ENCODE measurements around the gene CDCA5.

Gene CDCA5, protein sequence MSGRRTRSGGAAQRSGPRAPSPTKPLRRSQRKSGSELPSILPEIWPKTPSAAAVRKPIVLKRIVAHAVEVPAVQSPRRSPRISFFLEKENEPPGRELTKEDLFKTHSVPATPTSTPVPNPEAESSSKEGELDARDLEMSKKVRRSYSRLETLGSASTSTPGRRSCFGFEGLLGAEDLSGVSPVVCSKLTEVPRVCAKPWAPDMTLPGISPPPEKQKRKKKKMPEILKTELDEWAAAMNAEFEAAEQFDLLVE
- 0.24 to 1.1 reads per million in 2 donors for total RNA-seq

DNA sequence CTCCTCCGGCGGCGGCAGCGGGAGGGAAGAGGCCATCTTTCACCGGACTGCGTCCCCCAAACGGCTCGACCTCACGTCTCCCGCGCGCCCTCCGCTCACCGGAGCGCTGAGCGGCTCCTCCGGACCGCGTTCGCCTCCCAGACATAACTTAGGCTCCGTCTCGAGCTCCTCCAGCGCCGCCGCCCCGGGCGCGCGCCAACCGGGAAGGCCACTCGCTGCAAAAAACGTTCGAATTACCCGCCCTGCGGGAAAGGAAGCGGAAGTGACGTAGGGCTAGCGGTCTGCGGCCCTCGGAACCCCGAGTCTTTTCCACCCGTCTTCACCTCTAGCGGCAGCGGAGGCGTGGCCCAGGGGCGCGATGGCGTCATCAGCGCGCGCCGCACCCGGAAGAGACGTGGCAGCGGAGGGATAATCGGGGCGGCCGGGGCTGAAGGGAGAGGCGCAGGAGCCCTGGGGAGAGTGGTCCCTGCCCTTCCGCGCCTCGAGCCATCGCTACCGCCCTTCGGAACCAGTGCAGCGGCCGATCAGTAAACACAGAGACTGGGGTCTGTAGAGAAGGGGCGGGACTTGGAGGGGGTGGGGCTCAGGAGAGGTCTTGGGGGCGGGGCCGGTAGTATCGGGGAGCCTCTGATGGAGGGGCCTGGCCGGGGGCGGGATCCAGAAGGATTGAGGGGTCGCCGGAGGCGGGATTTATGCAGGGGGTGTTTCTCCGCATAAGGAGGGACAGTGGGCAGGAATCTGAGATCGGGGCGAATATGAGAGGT is at the start of gene CDCA5, which contains the start of gene ZFPL1:
CDCA5 (minus strand) TSS at position 207 of the 764 bp plus-strand sequence; CDS start at position 145, 62 bp downstream.
ZFPL1 (plus strand) TSS at position 389 of the 764 bp plus-strand sequence. CDS start 477 bp downstream, outside the sequence.
- peak; percentile 91 for DNase-seq

DNA sequence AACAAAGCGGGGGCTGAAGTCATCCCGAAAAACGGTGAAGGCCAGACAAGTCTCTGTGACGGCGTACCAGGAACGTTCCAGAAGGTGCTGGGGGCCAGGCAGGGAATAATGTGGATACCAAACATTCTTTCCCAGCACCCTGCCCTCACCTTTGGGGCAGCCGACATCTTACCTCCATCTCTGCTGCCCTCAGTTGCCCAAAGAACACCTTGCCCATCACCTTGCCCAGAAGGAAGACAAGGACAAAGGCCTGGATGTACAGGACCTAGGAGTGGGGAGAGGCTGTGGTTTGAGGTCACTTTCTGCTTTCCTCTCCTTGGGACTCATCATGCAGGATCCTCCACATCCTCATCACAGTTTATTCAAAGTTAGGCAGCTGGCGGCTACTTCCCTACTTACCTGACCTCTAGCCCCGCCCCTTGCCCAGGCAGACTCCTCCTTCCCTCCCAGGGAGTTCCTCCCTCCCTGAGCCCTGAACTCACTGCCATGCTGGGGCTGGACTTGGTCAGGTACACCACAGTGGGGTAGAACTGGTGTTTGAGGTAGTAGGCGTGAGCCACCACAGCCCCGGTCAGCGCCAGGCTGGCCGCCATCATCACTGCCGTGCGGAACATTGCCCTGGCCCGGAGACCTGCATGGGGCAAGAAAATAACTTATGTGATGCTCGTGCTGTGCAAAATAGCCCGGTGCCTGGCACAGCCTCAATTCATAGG is 49.3 kb upstream of the CDCA5 start:
- no peak for DNase-seq

GRCh38 chr11:65132238-65132987 is 48.6 kb upstream of the CDCA5 start:
- DNase-seq: no peak

GRCh38 chr11:65131895-65132237 is 48.0 kb upstream of the CDCA5 start:
- no peak for DNase-seq

GRCh38 chr11:65131417-65131776 is 47.6 kb upstream of the CDCA5 start:
- no peak for DNase-seq

DNA sequence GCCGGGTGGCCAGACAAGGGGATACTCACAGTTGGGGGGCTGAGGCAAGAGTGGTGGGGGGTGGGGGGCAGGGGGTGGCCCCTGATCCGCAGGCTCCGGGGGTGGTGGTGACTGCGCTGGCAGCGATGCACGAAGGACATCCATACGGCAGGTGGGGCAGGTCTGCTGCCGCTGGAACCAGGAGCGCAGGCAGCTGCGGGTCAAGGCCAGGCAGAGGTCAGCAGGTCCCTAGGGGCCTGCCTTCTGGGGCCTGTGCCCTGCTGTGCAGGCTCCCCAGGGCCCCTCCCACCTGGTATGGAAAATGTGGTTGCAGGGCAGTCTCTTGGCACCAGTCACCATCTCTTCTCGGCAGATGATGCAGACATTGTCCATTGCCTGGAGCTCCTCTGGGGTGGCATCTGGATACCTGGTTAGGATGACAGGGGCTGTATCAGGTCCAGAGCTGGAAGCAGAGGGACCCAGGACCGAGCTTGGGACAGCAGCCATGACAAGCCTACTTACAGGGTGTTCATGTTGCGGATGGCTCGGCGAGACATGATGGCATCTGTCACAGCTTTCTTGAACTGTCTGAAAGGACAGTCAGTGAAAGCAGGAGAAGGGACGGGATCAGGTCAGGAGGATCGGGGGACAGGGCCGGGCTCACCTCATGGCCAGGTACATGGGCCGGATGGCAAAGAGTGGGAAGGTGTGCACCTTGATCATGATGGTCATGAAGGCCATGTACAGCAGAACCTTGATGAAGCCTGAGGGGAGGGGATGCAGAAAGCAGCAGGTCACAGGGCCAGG is 47.0 kb upstream of the CDCA5 start:
- no peak for DNase-seq

DNA sequence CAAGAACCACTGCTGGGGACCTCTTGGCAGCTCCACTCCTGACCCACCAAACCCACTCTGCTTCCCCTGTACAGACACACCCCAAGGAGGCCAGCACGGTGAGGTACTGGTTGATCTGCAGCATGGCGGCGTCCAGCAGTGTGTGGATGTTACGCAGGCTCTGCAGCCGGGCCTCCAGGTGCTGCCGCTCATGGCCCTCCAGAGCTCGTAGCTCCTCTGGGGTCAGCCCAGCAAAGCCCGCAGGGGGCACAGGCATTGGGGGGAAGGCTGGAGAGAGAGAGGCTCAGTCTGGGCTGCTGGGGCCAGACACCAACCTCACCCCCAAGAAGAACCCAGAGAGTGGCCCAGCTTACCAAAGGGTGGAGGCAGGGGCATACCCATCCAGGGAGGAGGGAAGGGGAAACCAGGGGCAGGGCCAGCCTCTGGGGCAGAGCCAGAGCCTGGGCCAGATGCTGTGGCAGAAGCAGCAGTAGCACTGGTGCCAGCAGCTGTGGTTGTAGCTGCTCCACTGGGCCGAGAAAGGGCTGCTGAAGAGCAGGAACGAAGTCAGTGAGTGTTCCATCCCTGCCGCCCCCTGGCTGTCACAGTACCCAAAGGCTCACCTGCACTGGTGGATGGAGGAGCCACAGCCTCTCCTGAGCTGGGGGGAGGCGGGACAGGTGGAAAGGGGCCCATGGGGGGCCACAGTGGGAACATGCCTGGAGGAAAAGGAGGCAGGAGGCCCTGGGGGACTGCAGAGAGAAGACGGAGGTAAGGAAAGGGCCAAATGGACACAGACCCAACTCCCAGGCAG is 46.0 kb upstream of the CDCA5 start:
- no peak for DNase-seq

DNA sequence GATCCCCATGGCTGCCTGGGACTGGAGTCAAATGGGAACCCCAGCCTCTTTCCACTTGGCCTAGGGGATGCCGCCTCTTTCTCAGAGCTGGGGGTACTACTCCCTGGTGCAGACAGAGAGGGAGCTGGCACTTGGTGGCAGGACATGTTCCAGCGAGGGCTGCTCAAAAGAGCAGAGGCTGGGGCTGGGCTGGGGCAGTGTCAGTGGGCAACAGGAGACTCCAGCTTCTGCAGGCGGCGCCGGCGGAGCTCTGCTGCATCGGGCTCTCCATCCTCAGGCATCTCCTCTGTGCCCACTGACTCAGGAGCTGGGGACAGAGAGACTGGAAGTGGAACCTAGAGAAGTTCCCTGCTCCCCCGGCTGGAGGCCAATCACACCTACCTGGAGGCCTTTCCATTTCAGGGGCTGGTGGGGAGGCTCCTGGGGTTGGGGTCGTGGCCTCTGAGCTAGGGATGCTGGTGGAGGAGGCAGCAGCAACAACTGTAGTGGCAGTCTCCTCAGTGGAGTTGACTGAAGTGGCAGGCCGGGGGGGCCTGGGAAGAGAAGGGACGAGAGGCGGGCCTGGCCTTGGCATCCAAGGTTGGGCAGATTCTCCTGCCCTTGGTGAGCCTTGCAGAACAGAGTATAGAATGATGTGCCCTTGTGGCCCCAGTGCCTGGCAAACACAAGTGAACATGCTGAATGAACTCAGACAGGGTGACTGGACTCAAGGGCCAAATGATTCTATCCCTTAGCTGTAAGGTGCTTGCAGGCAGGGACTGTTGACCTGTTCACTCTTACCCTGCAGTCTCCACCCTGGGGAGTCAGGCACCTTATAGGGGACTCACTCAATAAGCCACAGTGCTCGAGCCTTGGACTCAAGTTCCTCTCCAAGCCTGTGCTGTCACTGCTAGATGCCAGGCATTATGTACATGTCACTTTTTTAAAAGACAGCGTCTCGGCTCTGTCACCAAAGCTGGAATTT is 44.6 kb upstream of the CDCA5 start:
- no peak for DNase-seq

GRCh38 chr11:65127473-65128181 is 43.8 kb upstream of the CDCA5 start:
- DNase-seq: no peak

DNA sequence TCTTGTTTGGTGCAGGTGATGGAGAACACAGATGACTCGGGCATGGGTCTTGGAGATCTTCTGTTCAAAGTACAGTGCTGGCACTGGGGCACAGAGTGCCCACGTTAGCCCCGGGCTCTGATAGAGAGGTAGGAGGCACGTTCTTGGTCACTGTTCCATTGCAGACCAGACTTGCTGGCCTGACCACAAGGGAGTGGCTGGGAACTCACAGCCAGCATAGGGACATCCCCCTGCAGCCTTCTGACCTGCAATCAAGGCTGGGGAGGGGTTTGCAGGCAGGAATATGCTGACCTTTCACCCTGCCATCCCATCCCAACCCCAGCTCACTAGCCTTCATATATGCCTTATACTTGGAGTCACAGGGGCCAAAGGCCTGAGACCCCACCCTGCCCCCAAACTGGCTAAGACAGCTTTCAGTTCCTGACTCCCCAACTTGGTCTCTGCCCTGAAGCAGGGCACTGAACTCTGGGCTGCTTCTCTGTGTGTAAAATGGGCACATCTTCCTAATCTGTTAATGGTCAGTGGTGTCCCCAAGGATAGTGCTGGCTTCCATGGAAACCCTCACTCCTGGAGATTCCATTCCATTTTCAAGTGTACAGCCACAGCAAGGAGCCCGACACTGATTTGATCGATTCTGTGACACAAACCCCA is 42.9 kb upstream of the CDCA5 start:
- DNase-seq: no peak

GRCh38 chr11:65125197-65126056 is 41.6 kb upstream of the CDCA5 start:
- no peak for DNase-seq

GRCh38 chr11:65124480-65125196 is 40.8 kb upstream of the CDCA5 start:
- DNase-seq: no peak

GRCh38 chr11:65121865-65122696 is 38.2 kb upstream of the CDCA5 start, which contains the start of the genes FAU and MRPL49:
Gene FAU (minus strand): TSS chr11:65122134. CDS start chr11:65121813, 321 bp downstream.
Gene MRPL49 (plus strand): TSS chr11:65122321. CDS start chr11:65122347, 26 bp downstream.
- DNase-seq: peak; percentile 97

- no peak for DNase-seq
Measured at GRCh38 chr11:65121447-65121864, 37.6 kb upstream of the CDCA5 start.

DNA sequence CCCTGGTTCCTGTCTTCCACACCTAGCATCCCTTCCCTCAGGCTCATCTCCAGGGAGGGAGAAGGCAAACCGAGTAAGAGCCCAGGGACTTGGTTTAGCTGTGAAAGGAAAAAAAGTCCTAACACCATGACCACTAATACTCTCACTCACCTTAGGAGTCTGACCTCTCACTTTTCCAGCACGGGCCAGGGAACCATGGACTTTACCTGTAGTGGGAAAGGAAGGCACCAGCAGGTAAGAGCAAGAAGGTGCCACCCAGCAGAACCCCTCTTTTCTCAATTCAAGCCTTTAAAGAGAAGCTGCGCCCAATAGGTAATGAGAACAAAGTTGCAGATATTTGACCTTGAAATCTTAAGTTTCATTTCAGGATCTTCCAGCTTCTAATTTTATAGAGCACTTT is 37.0 kb upstream of the CDCA5 start:
- DNase-seq: no peak

DNA sequence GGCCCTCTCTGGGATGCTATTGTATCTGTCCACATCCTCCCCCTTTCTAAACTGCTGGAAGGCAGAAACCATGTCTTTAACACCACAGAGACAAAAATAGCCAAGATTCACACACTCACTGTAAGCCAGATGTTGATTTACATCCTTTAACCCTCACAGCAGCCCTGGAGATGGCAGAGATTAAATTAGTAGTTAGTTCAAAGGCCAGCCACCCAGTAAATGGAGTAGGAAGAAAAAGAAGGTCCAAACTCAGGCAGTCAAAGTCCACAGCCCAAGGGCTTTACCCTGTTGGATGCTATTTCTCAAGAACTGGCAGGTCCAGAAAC is 35.8 kb upstream of the CDCA5 start:
- DNase-seq: no peak
